B cell (primary cell): ENCODE results near the gene ATG4A. TPM values are rescaled to one million over a fixed set of nuclear protein-coding genes. Genes with fewer than 3 reads are reported as not detected.

Experiments
- ATAC-seq: fragments of 200-7000 bp; cut with Tn5 transposase; one replicate; pipeline ENCODE4 v1.10.0; 2021; ENCODE audit warnings: low read depth, mild to moderate bottlenecking, moderate number of reproducible peaks, moderate library complexity
- CTCF ChIA-PET: fragments of 350-600 bp; sonication (Branson Sonifier 250); formaldehyde crosslinking; loops from one replicate; lab custom pipeline; 2021; ENCODE audit warnings: antibody characterized with exemption, inconsistent platforms; lab: Charles Lee
- POLR2A ChIA-PET: fragments of 350-600 bp; sonication (Branson Sonifier 250); formaldehyde crosslinking; loops from one replicate; lab custom pipeline; 2021; ENCODE audit warnings: antibody characterized with exemption; lab: Charles Lee
- DNase-seq: peaks from one replicate; pipeline ENCODE4 v3.0.0; 2013
- H2AFZ ChIP-seq: 2 replicates; pipeline ENCODE4 v1.6.1; 2012; ENCODE audit warnings: mild to moderate bottlenecking, low read depth, low read length; ENCODE audit not compliant: insufficient read depth, poor library complexity, severe bottlenecking
- H3K27ac ChIP-seq, 2 donors: 1 replicate in 1 of 2; 2 replicates in 1 of 2; pipeline ENCODE4 v1.5.1; 2012 to 2013; ENCODE audit warnings: low read length in 2 of 2, mild to moderate bottlenecking in 2 of 2, moderate library complexity in 1 of 2
- H3K27me3 ChIP-seq, 4 experiments: fragments of 200-600 bp in 1 of 4; sonication (generic) in 1 of 4; replicated peaks in 1 of 4; 1 replicate in 2 of 4; 2 replicates in 2 of 4; pipeline versions ENCODE4 v1.6.1 to v1.7.0; 2013 to 2016; ENCODE audit warnings: low read length in 3 of 4, mild to moderate bottlenecking in 2 of 4, mixed read lengths in 1 of 4, moderate library complexity in 1 of 4; ENCODE audit not compliant: insufficient read depth in 4 of 4, control insufficient read depth in 3 of 4; ENCODE audit errors: control extremely low read depth in 1 of 4
- H3K36me3 ChIP-seq, 2 experiments: replicated peaks in 1 of 2; 1 replicate in 1 of 2; 2 replicates in 1 of 2; pipeline versions ENCODE4 v1.6.1 to v1.7.1; 2013; ENCODE audit warnings: low read length in 1 of 2; ENCODE audit not compliant: insufficient read depth in 2 of 2, control insufficient read depth in 1 of 2; ENCODE audit errors: control extremely low read depth in 1 of 2, extremely low read depth in 1 of 2
- H3K4me1 ChIP-seq, 2 donors: fragments of 200-600 bp in 1 of 2; sonication (generic) in 1 of 2; 1 replicate in 1 of 2; 2 replicates in 1 of 2; pipeline versions ENCODE4 v1.5.1 to v1.6.1; 2013 to 2017; ENCODE audit warnings: low read length in 2 of 2; ENCODE audit not compliant: control insufficient read depth in 2 of 2, insufficient read depth in 2 of 2
- H3K4me2 ChIP-seq: replicated peaks from 2 replicates; pipeline ENCODE3; 2012; ENCODE audit warnings: mild to moderate bottlenecking, low read depth, low read length; ENCODE audit not compliant: poor library complexity, severe bottlenecking
- H3K4me3 ChIP-seq, 5 experiments: fragments of 200-600 bp in 1 of 5; sonication (generic) in 1 of 5; 1 replicate in 3 of 5; 2 replicates in 2 of 5; pipeline versions ENCODE4 v1.5.1 to v1.7.0; 2011 to 2016; ENCODE audit warnings: low read length in 4 of 5, mild to moderate bottlenecking in 4 of 5, low read depth in 2 of 5, control low read depth in 1 of 5, moderate library complexity in 1 of 5; ENCODE audit not compliant: insufficient read depth in 1 of 5; ENCODE audit errors: control extremely low read depth in 1 of 5, extremely low read depth in 1 of 5
- H3K79me2 ChIP-seq: fragments of 200-600 bp; sonication (generic); one replicate; pipeline ENCODE4 v1.6.0; 2016; ENCODE audit warnings: low read length; ENCODE audit not compliant: control insufficient read depth, insufficient read depth
- H3K9ac ChIP-seq: fragments of 200-600 bp; sonication (generic); 2 replicates; pipeline ENCODE4 v1.6.1; 2017; ENCODE audit warnings: mild to moderate bottlenecking, low read length, moderate library complexity
- H3K9me3 ChIP-seq, 3 donors: one replicate each; pipeline versions ENCODE4 v1.6.1 to v1.7.1; 2013; ENCODE audit warnings: low read length in 2 of 3; ENCODE audit not compliant: control insufficient read depth in 2 of 3, insufficient read depth in 1 of 3; ENCODE audit errors: control extremely low read depth in 1 of 3
- H4K20me1 ChIP-seq: 2 replicates; pipeline ENCODE4 v1.6.0; 2012; ENCODE audit warnings: mild to moderate bottlenecking, low read length; ENCODE audit not compliant: insufficient read depth, control insufficient read depth, poor library complexity, severe bottlenecking
- H3K27ac Mint-ChIP-seq: one replicate; pipeline ENCODE4 v1.8.0; 2021; ENCODE audit warnings: mixed read lengths
- H3K27me3 Mint-ChIP-seq: one replicate; pipeline ENCODE4 v1.8.0; 2021; ENCODE audit warnings: mixed read lengths
- H3K4me1 Mint-ChIP-seq: one replicate; pipeline ENCODE4 v1.8.0; 2021; ENCODE audit warnings: mixed read lengths
- H3K4me3 Mint-ChIP-seq: one replicate; pipeline ENCODE4 v1.8.0; 2021; ENCODE audit warnings: mixed read lengths
- H3K9me3 Mint-ChIP-seq: one replicate; pipeline ENCODE4 v1.8.0; 2022; ENCODE audit warnings: mixed read lengths; ENCODE audit not compliant: insufficient read depth
- CTCF ChIP-seq: fragments of 200-600 bp; IDR thresholded peaks from one replicate; pipeline ENCODE4 v1.8.0; 2022; ENCODE audit warnings: antibody characterized with exemption, mild to moderate bottlenecking
- EZH2 ChIP-seq: IDR thresholded peaks from 2 replicates; pipeline ENCODE4 v1.6.1; 2012; ENCODE audit warnings: borderline replicate concordance, low read depth, mild to moderate bottlenecking, moderate library complexity, low read length; ENCODE audit not compliant: insufficient read depth, poor library complexity, severe bottlenecking
- WGBS: methylation state at CpG from one replicate; pipeline ENCODE4 v1.1.5; 2013; ENCODE audit warnings: missing lambda C conversion rate; ENCODE audit not compliant: insufficient coverage; 5-methylcytosine and 5-hydroxymethylcytosine counted together
- intact Hi-C: fragments of 100-400 bp; cut with micrococcal nuclease; formaldehyde crosslinking; loops from one replicate; pipeline ENCODE4 v1.10.0; 2022
- polyA plus RNA-seq: library from polyadenylated mRNA; depleted of rRNA; stranded (reverse); fragments of >200 nt; gene quantifications from 2 replicates; pipeline ENCODE4 v1.2.3, GENCODE V29; 2012
- total RNA-seq, 2 donors: library from RNA; stranded (reverse); fragments of 120-200 nt in 1 of 2; gene quantifications; 1 replicate in 1 of 2; 2 replicates in 1 of 2; pipeline versions ENCODE4 v1.2.3 to v1.2.4, GENCODE V29; 2013 to 2022

The ATG4A gene
- total and polyA plus RNA-seq, 2 donors (not counting 1 experiment from before 2014, with no cell fraction given) = 6.1 to 11.4 TPM

- H3K9ac ChIP-seq = no peak overlapping the region
- Mint-ChIP-seq H3K27ac (no peak overlapping the region), H3K4me1 (no peaks in the 10 kb centered on the region), H3K4me3 (no peak overlapping the region), H3K9me3 (no peaks in the 10 kb centered on the region), H3K27me3 (no peaks in the 10 kb centered on the region)
- intact Hi-C loops = no loop called here
- POLR2A ChIA-PET = no interaction called here
- no peaks in the 10 kb centered on the region for H3K36me3 ChIP-seq
- no peak for TF ChIP-seq EZH2
- no peak for TF ChIP-seq CTCF
- WGBS = no CpG with 5 or more reads among the region's 1 CpG
- no peaks in the 10 kb centered on the region for H3K27me3 ChIP-seq
- H3K79me2 ChIP-seq = no peaks in the 10 kb centered on the region
- no peak overlapping the region for H3K27ac ChIP-seq
- H4K20me1 ChIP-seq = no peaks in the 10 kb centered on the region
- H3K4me2 ChIP-seq = no peak overlapping the region
- CTCF ChIA-PET = interaction anchor here (0.6 kb wide), 1 partner anchor 1626 kb away, joined by 4 read pairs; no protein-coding TSS in a partner anchor
- DNase-seq (no peak), ATAC-seq (no peak)
- no peaks in the 10 kb centered on the region for H3K9me3 ChIP-seq
- H3K4me3 ChIP-seq = no peak overlapping the region
- no peak overlapping the region for H2AFZ ChIP-seq
- H3K4me1 ChIP-seq = no peaks in the 10 kb centered on the region
Measured at GRCh38 chrX:108064001-108064400, 27.6 kb upstream of the ATG4A start.

- H3K79me2 ChIP-seq = no peaks in the 10 kb centered on the region
- CTCF ChIA-PET = interaction anchor here (0.6 kb wide), 1 partner anchor 1627 kb away, joined by 4 read pairs; no protein-coding TSS in a partner anchor
- no peaks in the 10 kb centered on the region for H3K27me3 ChIP-seq
- no peak for DNase-seq
- no peaks in the 10 kb centered on the region for H3K36me3 ChIP-seq
- no peak overlapping the region for H3K4me2 ChIP-seq
- Mint-ChIP-seq H3K27me3 (no peaks in the 10 kb centered on the region), H3K27ac (no peak overlapping the region), H3K4me3 (no peak overlapping the region), H3K9me3 (no peaks in the 10 kb centered on the region), H3K4me1 (no peaks in the 10 kb centered on the region)
- H3K4me3 ChIP-seq = no peak overlapping the region
- H2AFZ ChIP-seq = no peak overlapping the region
- H3K9ac ChIP-seq = no peak overlapping the region
- ATAC-seq = no peak
- no CpG with 5 or more reads among the region's 2 CpGs for WGBS
- H3K9me3 ChIP-seq = no peaks in the 10 kb centered on the region
- intact Hi-C loops = no loop called here
- no peak overlapping the region for H3K27ac ChIP-seq
- TF ChIP-seq EZH2 (no peak), CTCF (no peak)
- no peaks in the 10 kb centered on the region for H3K4me1 ChIP-seq
- no peaks in the 10 kb centered on the region for H4K20me1 ChIP-seq
- POLR2A ChIA-PET = no interaction called here
Measured at GRCh38 chrX:108064613-108065012, 27.0 kb upstream of the ATG4A start.
